NCI-H146 treated with DMSO at 0.1 percent for 48 hours (cell line): ENCODE measurements around the gene LAG3.

ENCODE experiments used
- DNase-seq: peaks from one replicate; lab custom pipeline; 2025; ENCODE audit not compliant: unreplicated experiment; lab: John Stamatoyannopoulos, UW

Gene LAG3

GRCh38 chr12:6821591-6822425, 49.5 kb downstream of the LAG3 start, which contains the start of gene GPR162:
GPR162 (plus strand) TSS chr12:6821821; CDS start chr12:6823899, 2,078 bp downstream.
- DNase-seq = peak; percentile 57

GRCh38 chr12:6822426-6823135, 50.3 kb downstream of the LAG3 start:
- DNase-seq = no peak

- no peak for DNase-seq
Measured at GRCh38 chr12:6823182-6824084, 51.1 kb downstream of the LAG3 start.

GRCh38 chr12:6824085-6824775, 51.9 kb downstream of the LAG3 start:
- no peak for DNase-seq

- peak; percentile 66 for DNase-seq
Measured at GRCh38 chr12:6824901-6825381, 52.6 kb downstream of the LAG3 start.

- DNase-seq = peak; percentile 96
Measured at GRCh38 chr12:6825398-6826124, 53.2 kb downstream of the LAG3 start.

GRCh38 chr12:6826125-6826733, 53.9 kb downstream of the LAG3 start:
- no peak for DNase-seq

- no peak for DNase-seq
Measured at GRCh38 chr12:6826734-6827436, 54.6 kb downstream of the LAG3 start.

- DNase-seq = peak; percentile 94
Measured at GRCh38 chr12:6827437-6827911, 55.2 kb downstream of the LAG3 start.
